Uterus (tissue), 2 donors: Measurements from ENCODE around the gene LAMP5.

Experiments used
- POLR2A ChIP-seq, 2 donors: fragments of 450-650 bp; IDR thresholded peaks; one replicate each; pipeline ENCODE4 v1.6.1; 2016; ENCODE audit warnings: antibody characterized with exemption in 2 of 2, mild to moderate bottlenecking in 1 of 2, moderate library complexity in 1 of 2
- TF ChIP-seq, protein P1 (sequence below), 4 experiments: fragments of 200-600 bp in 2 of 4; fragments of 450-650 bp in 2 of 4; sonication (generic) in 2 of 4; IDR thresholded peaks; one replicate each; pipeline ENCODE4 v1.5.1; 2016 to 2019; ENCODE audit warnings: antibody characterized with exemption in 4 of 4, mild to moderate bottlenecking in 2 of 4, moderate library complexity in 1 of 4

GRCh38 chr20:9508240-9508661 lies 6.1 kb upstream of the LAMP5 start:
- TF ChIP-seq, protein P1, sequence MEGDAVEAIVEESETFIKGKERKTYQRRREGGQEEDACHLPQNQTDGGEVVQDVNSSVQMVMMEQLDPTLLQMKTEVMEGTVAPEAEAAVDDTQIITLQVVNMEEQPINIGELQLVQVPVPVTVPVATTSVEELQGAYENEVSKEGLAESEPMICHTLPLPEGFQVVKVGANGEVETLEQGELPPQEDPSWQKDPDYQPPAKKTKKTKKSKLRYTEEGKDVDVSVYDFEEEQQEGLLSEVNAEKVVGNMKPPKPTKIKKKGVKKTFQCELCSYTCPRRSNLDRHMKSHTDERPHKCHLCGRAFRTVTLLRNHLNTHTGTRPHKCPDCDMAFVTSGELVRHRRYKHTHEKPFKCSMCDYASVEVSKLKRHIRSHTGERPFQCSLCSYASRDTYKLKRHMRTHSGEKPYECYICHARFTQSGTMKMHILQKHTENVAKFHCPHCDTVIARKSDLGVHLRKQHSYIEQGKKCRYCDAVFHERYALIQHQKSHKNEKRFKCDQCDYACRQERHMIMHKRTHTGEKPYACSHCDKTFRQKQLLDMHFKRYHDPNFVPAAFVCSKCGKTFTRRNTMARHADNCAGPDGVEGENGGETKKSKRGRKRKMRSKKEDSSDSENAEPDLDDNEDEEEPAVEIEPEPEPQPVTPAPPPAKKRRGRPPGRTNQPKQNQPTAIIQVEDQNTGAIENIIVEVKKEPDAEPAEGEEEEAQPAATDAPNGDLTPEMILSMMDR (IDR thresholded peaks at IDR 0.05) = no peak
- no peak for TF ChIP-seq POLR2A (IDR thresholded peaks at IDR 0.05)
